SU-DHL-6 (cell line): Measurements from ENCODE around the gene NLGN2.
"Not testable (repeated sequence)": the region's sequence is repeated elsewhere in the genome, so short reads cannot be mapped to it uniquely, and the experiment has no call there.

Experiments used
- H2AFZ ChIP-seq: fragments of 200-600 bp; sonication (generic); 2 replicates; pipeline ENCODE4 v1.6.1; 2014; ENCODE audit warnings: low read depth, mild to moderate bottlenecking, moderate library complexity, mixed read lengths, antibody characterized with exemption, low read length; ENCODE audit not compliant: severe bottlenecking
- H3F3A ChIP-seq: fragments of 200-600 bp; shearing (Covaris generic); 2 replicates; pipeline ENCODE4 v1.6.0; 2016; ENCODE audit warnings: antibody characterized with exemption, mild to moderate bottlenecking; ENCODE audit not compliant: insufficient read depth
- H3K27ac ChIP-seq: fragments of 200-600 bp; sonication (generic); 2 replicates; pipeline ENCODE4 v1.5.1; 2016; ENCODE audit warnings: low read depth, mild to moderate bottlenecking, low read length, moderate library complexity, mixed read lengths
- H3K27me3 ChIP-seq: fragments of 200-600 bp; sonication (generic), shearing (Covaris generic); 2 replicates; pipeline ENCODE4 v1.6.0; 2014; ENCODE audit warnings: mild to moderate bottlenecking, low read length
- H3K36me3 ChIP-seq: fragments of 200-600 bp; sonication (generic); 2 replicates; pipeline ENCODE4 v1.6.1; 2014; ENCODE audit warnings: mild to moderate bottlenecking, low read length, mixed read lengths
- H3K4me2 ChIP-seq: fragments of 300-600, 200-600 bp; shearing (Covaris generic), sonication (generic); 2 replicates; pipeline ENCODE4 v1.6.0; 2014; ENCODE audit warnings: low read length, low read depth, mild to moderate bottlenecking; ENCODE audit not compliant: poor library complexity, severe bottlenecking
- H3K4me3 ChIP-seq: fragments of 200-600 bp; sonication (generic); 2 replicates; pipeline ENCODE4 v1.5.1; 2014; ENCODE audit warnings: antibody characterized with exemption, low read length, mild to moderate bottlenecking, mixed read lengths; ENCODE audit not compliant: insufficient read depth, poor library complexity, severe bottlenecking
- H3K79me2 ChIP-seq: fragments of 200-600 bp; sonication (generic); 2 replicates; pipeline ENCODE4 v1.6.1; 2014; ENCODE audit warnings: mild to moderate bottlenecking, low read length, moderate library complexity; ENCODE audit not compliant: insufficient read depth
- H3K9ac ChIP-seq: fragments of 200-600 bp; sonication (generic); 2 replicates; pipeline ENCODE4 v1.7.0; 2014; ENCODE audit warnings: mild to moderate bottlenecking, low read length
- H3K9me2 ChIP-seq: fragments of 200-600 bp; sonication (generic); replicated peaks from 2 replicates; pipeline ENCODE4 v1.6.1; 2014; ENCODE audit warnings: low read length; ENCODE audit not compliant: insufficient read depth
- H3K9me3 ChIP-seq: fragments of 200-600 bp; sonication (generic); 2 replicates; pipeline ENCODE4 v1.6.1; 2014; ENCODE audit warnings: low read length, mixed read lengths; ENCODE audit not compliant: insufficient read depth
- H4K20me1 ChIP-seq: fragments of 200-600 bp; sonication (generic); 2 replicates; pipeline ENCODE4 v1.6.1; 2014; ENCODE audit warnings: low read depth, mild to moderate bottlenecking, antibody characterized with exemption, low read length, moderate library complexity, mixed read lengths
- CTCF ChIP-seq: fragments of 200-600 bp; sonication (generic); IDR thresholded peaks from one replicate; pipeline ENCODE4 v1.5.1; 2017; ENCODE audit warnings: antibody characterized with exemption, mild to moderate bottlenecking, low read length, moderate library complexity; ENCODE audit not compliant: insufficient read depth, poor library complexity, severe bottlenecking
- EZH2phosphoT487 ChIP-seq: fragments of 200-600 bp; sonication (generic), shearing (Covaris generic); conservative IDR thresholded peaks from 2 replicates; pipeline ENCODE4 v1.6.1; 2018; ENCODE audit warnings: mild to moderate bottlenecking, antibody characterized with exemption, low read length, moderate library complexity, mixed read lengths

NLGN2 gene

GRCh38 chr17:7407485-7408251 is at the start of gene NLGN2:
TSS of gene NLGN2 (plus strand) at chr17:7407845. CDS start at chr17:7408256, 411 bp downstream.
- H3K27me3 ChIP-seq: no peaks in the 10 kb centered on the region
- H3K36me3 ChIP-seq: no peaks in the 10 kb centered on the region
- H3K9me3 ChIP-seq: no peaks in the 10 kb centered on the region
- H3K4me2 ChIP-seq: no peak within 1 kb of the TSS
- H3K79me2 ChIP-seq: no peaks in the 10 kb centered on the region
- no peak within 1 kb of the TSS for H3K27ac ChIP-seq
- no peaks in the 10 kb centered on the region for H3K9me2 ChIP-seq
- no peak within 1 kb of the TSS for H3K4me3 ChIP-seq
- TF ChIP-seq EZH2phosphoT487 (no peak), CTCF (no peak)
- no peaks in the 10 kb centered on the region for H4K20me1 ChIP-seq
- no peak within 1 kb of the TSS for H2AFZ ChIP-seq
- no peaks in the 10 kb centered on the region for H3F3A ChIP-seq
- no peak within 1 kb of the TSS for H3K9ac ChIP-seq

- H2AFZ ChIP-seq: no peak overlapping the region
These were observed 45.7 kb upstream of the NLGN2 start for GRCh38 chr17:7361906-7362305.

GRCh38 chr17:7363311-7363710 is 44.3 kb upstream of the NLGN2 start:
- H3K27ac ChIP-seq: no peak overlapping the region
- H3K9me3 ChIP-seq: no peaks in the 10 kb centered on the region
- no peaks in the 10 kb centered on the region for H4K20me1 ChIP-seq
- H3K79me2 ChIP-seq: no peaks in the 10 kb centered on the region
- no peaks in the 10 kb centered on the region for H3K27me3 ChIP-seq
- no peak overlapping the region for H3K4me3 ChIP-seq
- H2AFZ ChIP-seq: no peak overlapping the region
- no peaks in the 10 kb centered on the region for H3F3A ChIP-seq
- no peak overlapping the region for H3K9ac ChIP-seq
- H3K36me3 ChIP-seq: no peaks in the 10 kb centered on the region
- no peak overlapping the region for H3K4me2 ChIP-seq
- H3K9me2 ChIP-seq: no peaks in the 10 kb centered on the region
- no peak for TF ChIP-seq CTCF
- TF ChIP-seq EZH2phosphoT487: no peak

More at GRCh38 chr17:7361906-7362305, 45.7 kb upstream of the NLGN2 start:
- no peak overlapping the region for H3K4me3 ChIP-seq
- no peaks in the 10 kb centered on the region for H3K9me3 ChIP-seq
- H3K36me3 ChIP-seq: no peaks in the 10 kb centered on the region
- H3K9ac ChIP-seq: no peak overlapping the region
- TF ChIP-seq EZH2phosphoT487: no peak
- TF ChIP-seq CTCF: no peak
- H3F3A ChIP-seq: no peaks in the 10 kb centered on the region
- no peak overlapping the region for H3K4me2 ChIP-seq
- no peaks in the 10 kb centered on the region for H3K27me3 ChIP-seq
- H4K20me1 ChIP-seq: no peaks in the 10 kb centered on the region
- H3K27ac ChIP-seq: no peak overlapping the region
- H3K79me2 ChIP-seq: no peaks in the 10 kb centered on the region
- H3K9me2 ChIP-seq: no peaks in the 10 kb centered on the region

GRCh38 chr17:7365963-7366362 is 41.7 kb upstream of the NLGN2 start:
- not testable (repeated sequence) for H3K9me2 ChIP-seq, H3K9me3 ChIP-seq, H3K79me2 ChIP-seq, H3K36me3 ChIP-seq, H3K27ac ChIP-seq, H3K4me3 ChIP-seq, H3K9ac ChIP-seq, H3F3A ChIP-seq, H2AFZ ChIP-seq, H4K20me1 ChIP-seq, H3K27me3 ChIP-seq, H3K4me2 ChIP-seq
